Measurements from ENCODE around the gene EFNB1.

EFNB1 gene

GRCh38 chrX:68870357-68870756 is 41.5 kb downstream of the EFNB1 start:
- Histone ChIP-seq H4K20me1 (ENCODE audit: insufficient read depth, low read length) (no peaks in the 10 kb centered on the region), H3K79me2 (ENCODE audit: insufficient read depth, low read length) (no peaks in the 10 kb centered on the region), H3K9me3 (ENCODE audit: insufficient read depth, low read length, severe bottlenecking) (no peaks in the 10 kb centered on the region), H3K4me2 (ENCODE audit: insufficient read depth, low read length) (no peak overlapping the region), H3K27me3 (ENCODE audit: insufficient read depth, low read length, poor library complexity) (no peaks in the 10 kb centered on the region), H3K36me3 (ENCODE audit: insufficient read depth, low read length) (no peaks in the 10 kb centered on the region), H3K9ac (ENCODE audit: low read depth, low read length) (no peak overlapping the region), H2AFZ (ENCODE audit: low read depth, low read length) (no peak overlapping the region), H3K27ac (ENCODE audit: low read length) (no peak overlapping the region), H3K4me3 (ENCODE audit: low read depth in 1 of 2, low read length in 2 of 2) (no peak overlapping the region), H3K4me1 (ENCODE audit: insufficient read depth, low read length) (no peaks in the 10 kb centered on the region)
- no peak for DNase-seq
- TF ChIP-seq CTCF (IDR thresholded peaks at IDR 0.05; ENCODE audit: borderline replicate concordance, extremely low read depth, low read length, poor library complexity, severe bottlenecking), result no peak
- TF ChIP-seq EZH2 (IDR thresholded peaks at IDR 0.05; ENCODE audit: borderline replicate concordance, low read depth, low read length, severe bottlenecking), result no peak
- ATAC-seq (ENCODE audit: insufficient read depth, low read depth), result no peak

GRCh38 chrX:68872171-68872570 is 43.4 kb downstream of the EFNB1 start:
- Histone ChIP-seq H4K20me1 (ENCODE audit: insufficient read depth, low read length) (no peaks in the 10 kb centered on the region), H2AFZ (ENCODE audit: low read depth, low read length) (no peak overlapping the region), H3K9ac (ENCODE audit: low read depth, low read length) (no peak overlapping the region), H3K4me1 (ENCODE audit: insufficient read depth, low read length) (no peaks in the 10 kb centered on the region), H3K4me2 (ENCODE audit: insufficient read depth, low read length) (no peak overlapping the region), H3K27me3 (ENCODE audit: insufficient read depth, low read length, poor library complexity) (no peaks in the 10 kb centered on the region), H3K9me3 (ENCODE audit: insufficient read depth, low read length, severe bottlenecking) (no peaks in the 10 kb centered on the region), H3K27ac (ENCODE audit: low read length) (no peak overlapping the region), H3K36me3 (ENCODE audit: insufficient read depth, low read length) (no peaks in the 10 kb centered on the region), H3K79me2 (ENCODE audit: insufficient read depth, low read length) (no peaks in the 10 kb centered on the region), H3K4me3 (ENCODE audit: low read depth in 1 of 2, low read length in 2 of 2) (no peak overlapping the region)
- no peak for DNase-seq
- TF ChIP-seq CTCF (IDR thresholded peaks at IDR 0.05; ENCODE audit: borderline replicate concordance, extremely low read depth, low read length, poor library complexity, severe bottlenecking), result no peak
- no peak for TF ChIP-seq EZH2 (IDR thresholded peaks at IDR 0.05; ENCODE audit: borderline replicate concordance, low read depth, low read length, severe bottlenecking)
- no peak for ATAC-seq (ENCODE audit: insufficient read depth, low read depth)

GRCh38 chrX:68874076-68874475 is 45.3 kb downstream of the EFNB1 start:
- Histone ChIP-seq H3K9me3 (ENCODE audit: insufficient read depth, low read length, severe bottlenecking) (no peaks in the 10 kb centered on the region), H3K27ac (ENCODE audit: low read length) (no peak overlapping the region), H3K4me3 (ENCODE audit: low read depth in 1 of 2, low read length in 2 of 2) (no peak overlapping the region), H2AFZ (ENCODE audit: low read depth, low read length) (no peak overlapping the region), H4K20me1 (ENCODE audit: insufficient read depth, low read length) (no peaks in the 10 kb centered on the region), H3K36me3 (ENCODE audit: insufficient read depth, low read length) (no peaks in the 10 kb centered on the region), H3K4me1 (ENCODE audit: insufficient read depth, low read length) (no peaks in the 10 kb centered on the region), H3K9ac (ENCODE audit: low read depth, low read length) (no peak overlapping the region), H3K4me2 (ENCODE audit: insufficient read depth, low read length) (no peak overlapping the region), H3K27me3 (ENCODE audit: insufficient read depth, low read length, poor library complexity) (no peaks in the 10 kb centered on the region), H3K79me2 (ENCODE audit: insufficient read depth, low read length) (no peaks in the 10 kb centered on the region)
- ATAC-seq (ENCODE audit: insufficient read depth, low read depth) (no peak), DNase-seq (no peak)
- TF ChIP-seq EZH2 (IDR thresholded peaks at IDR 0.05; ENCODE audit: borderline replicate concordance, low read depth, low read length, severe bottlenecking) (no peak), CTCF (IDR thresholded peaks at IDR 0.05; ENCODE audit: borderline replicate concordance, extremely low read depth, low read length, poor library complexity, severe bottlenecking) (no peak)

- Histone ChIP-seq H3K27me3 (ENCODE audit: insufficient read depth, low read length, poor library complexity) (no peaks in the 10 kb centered on the region), H3K9me3 (ENCODE audit: insufficient read depth, low read length, severe bottlenecking) (no peaks in the 10 kb centered on the region), H3K4me3 (ENCODE audit: low read depth in 1 of 2, low read length in 2 of 2) (no peak overlapping the region), H3K4me1 (ENCODE audit: insufficient read depth, low read length) (no peaks in the 10 kb centered on the region), H4K20me1 (ENCODE audit: insufficient read depth, low read length) (no peaks in the 10 kb centered on the region), H3K9ac (ENCODE audit: low read depth, low read length) (no peak overlapping the region), H3K36me3 (ENCODE audit: insufficient read depth, low read length) (no peaks in the 10 kb centered on the region), H2AFZ (ENCODE audit: low read depth, low read length) (no peak overlapping the region), H3K4me2 (ENCODE audit: insufficient read depth, low read length) (no peak overlapping the region), H3K27ac (ENCODE audit: low read length) (no peak overlapping the region), H3K79me2 (ENCODE audit: insufficient read depth, low read length) (no peaks in the 10 kb centered on the region)
- TF ChIP-seq EZH2 (IDR thresholded peaks at IDR 0.05; ENCODE audit: borderline replicate concordance, low read depth, low read length, severe bottlenecking) (no peak), CTCF (IDR thresholded peaks at IDR 0.05; ENCODE audit: borderline replicate concordance, extremely low read depth, low read length, poor library complexity, severe bottlenecking) (no peak)
- ATAC-seq (ENCODE audit: insufficient read depth, low read depth), result no peak
- no peak for DNase-seq
These were observed 47.9 kb downstream of the EFNB1 start for GRCh38 chrX:68876731-68877130.
